Measurements from ENCODE around the gene CTNND2.

The CTNND2 gene

DNA sequence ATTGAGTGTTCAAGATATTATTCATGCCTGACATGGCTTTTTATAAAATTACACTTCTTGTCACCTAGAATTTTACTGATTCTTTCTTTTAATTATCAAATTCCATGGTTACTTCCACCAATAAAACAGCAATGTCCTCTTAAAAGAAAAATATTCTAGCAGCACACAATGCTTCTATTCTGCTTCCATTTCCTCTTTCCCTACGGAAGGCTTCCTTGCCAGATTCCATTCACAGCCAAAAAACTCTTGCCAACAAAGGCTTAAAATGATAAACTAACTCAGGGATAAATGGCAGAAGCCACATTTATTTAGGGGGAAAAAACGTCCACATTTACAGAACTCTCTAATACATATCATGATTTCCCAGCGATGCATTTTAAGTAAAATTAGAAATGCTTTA lies 111.6 kb downstream of the CTNND2 start:
- Histone ChIP-seq H3K4me3 (ENCODE audit: low read length) (no peak overlapping the region), H3K4me1 (ENCODE audit: insufficient read depth, low read length) (peaks cover 23% of the 10 kb centered on the region), H3K36me3 (ENCODE audit: insufficient read depth, low read length) (no peaks in the 10 kb centered on the region), H2AFZ (ENCODE audit: low read depth, low read length) (no peak overlapping the region), H3K27me3 (ENCODE audit: insufficient read depth, low read length) (no peaks in the 10 kb centered on the region), H3K9me3 (ENCODE audit: low read length) (peaks cover 2% of the 10 kb centered on the region)

DNA sequence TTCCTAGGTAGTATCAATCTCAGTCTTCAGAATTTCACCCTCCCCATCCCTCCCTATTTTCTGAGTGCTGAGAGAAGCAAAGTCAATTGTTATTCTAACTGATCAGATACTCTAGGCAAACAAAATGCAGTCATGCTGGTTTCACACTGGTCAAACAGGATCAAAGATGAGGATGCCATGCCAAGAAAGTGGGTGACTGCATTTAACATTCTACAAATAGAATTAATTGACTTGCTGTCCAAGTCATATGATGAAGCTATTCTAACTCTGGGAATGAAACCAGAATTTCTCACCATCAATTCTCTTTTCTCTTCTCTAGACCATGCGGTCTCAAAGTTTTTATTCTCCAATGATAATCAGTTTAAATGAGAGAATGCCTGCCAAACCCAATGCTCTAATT lies 112.5 kb downstream of the CTNND2 start:
- H3K4me3 ChIP-seq (ENCODE audit: low read length) = no peak overlapping the region
- no peaks in the 10 kb centered on the region for H3K27me3 ChIP-seq (ENCODE audit: insufficient read depth, low read length)
- H3K36me3 ChIP-seq (ENCODE audit: insufficient read depth, low read length) = no peaks in the 10 kb centered on the region
- H3K4me1 ChIP-seq (ENCODE audit: insufficient read depth, low read length) = peaks cover 23% of the 10 kb centered on the region
- H3K9me3 ChIP-seq (ENCODE audit: low read length) = peaks cover 2% of the 10 kb centered on the region
- no peak overlapping the region for H2AFZ ChIP-seq (ENCODE audit: low read depth, low read length)

GRCh38 chr5:11790201-11790600 lies 114.0 kb downstream of the CTNND2 start:
- Histone ChIP-seq H3K4me3 (ENCODE audit: low read length) (no peak overlapping the region), H3K4me1 (ENCODE audit: insufficient read depth, low read length) (peaks cover 19% of the 10 kb centered on the region), H2AFZ (ENCODE audit: low read depth, low read length) (no peak overlapping the region), H3K9me3 (ENCODE audit: low read length) (peaks cover 2% of the 10 kb centered on the region), H3K27me3 (ENCODE audit: insufficient read depth, low read length) (no peaks in the 10 kb centered on the region), H3K36me3 (ENCODE audit: insufficient read depth, low read length) (no peaks in the 10 kb centered on the region)

DNA sequence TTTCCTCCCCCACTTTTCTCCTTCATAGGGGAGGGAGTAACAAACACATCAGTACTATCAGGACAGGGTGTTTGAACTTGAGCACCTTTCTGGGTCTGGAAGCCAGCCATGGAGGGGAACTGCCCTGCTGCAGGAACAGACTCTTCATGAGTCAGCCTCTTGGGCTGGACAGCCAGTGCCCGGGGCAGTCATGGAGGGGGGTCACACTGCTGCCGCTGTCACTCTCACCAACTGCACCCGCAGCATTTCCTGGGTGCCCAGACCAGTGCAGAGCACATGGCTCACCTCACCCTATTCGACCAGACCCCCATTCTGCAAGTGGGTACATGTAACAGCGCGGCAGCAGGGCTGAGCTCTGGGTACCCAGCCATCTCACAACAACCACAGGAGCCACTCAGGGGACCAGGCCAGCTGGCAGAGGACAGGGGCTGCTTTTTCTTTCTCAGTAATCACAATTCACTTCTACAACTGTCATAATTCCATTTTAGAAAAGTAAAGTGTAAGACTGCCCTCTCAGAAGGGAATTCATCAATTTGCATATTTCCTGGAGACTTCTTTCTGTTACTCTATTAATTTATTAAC lies 118.4 kb downstream of the CTNND2 start:
- no peaks in the 10 kb centered on the region for H3K4me1 ChIP-seq (ENCODE audit: insufficient read depth, low read length)

GRCh38 chr5:11780641-11781345 lies 123.5 kb downstream of the CTNND2 start:
- Histone ChIP-seq H3K4me3 (ENCODE audit: low read length) (no peak overlapping the region), H3K36me3 (ENCODE audit: insufficient read depth, low read length) (no peaks in the 10 kb centered on the region), H2AFZ (ENCODE audit: low read depth, low read length) (no peak overlapping the region), H3K9me3 (ENCODE audit: low read length) (peaks cover 4% of the 10 kb centered on the region), H3K4me1 (ENCODE audit: insufficient read depth, low read length) (no peaks in the 10 kb centered on the region), H3K27me3 (ENCODE audit: insufficient read depth, low read length) (no peaks in the 10 kb centered on the region)

More for the DNA sequence above, 118.4 kb downstream of the CTNND2 start:
- Histone ChIP-seq H3K36me3 (ENCODE audit: insufficient read depth, low read length) (no peaks in the 10 kb centered on the region), H3K27me3 (ENCODE audit: insufficient read depth, low read length) (no peaks in the 10 kb centered on the region), H2AFZ (ENCODE audit: low read depth, low read length) (no peak overlapping the region), H3K9me3 (ENCODE audit: low read length) (peaks cover 5% of the 10 kb centered on the region), H3K4me3 (ENCODE audit: low read length) (no peak overlapping the region)

- Histone ChIP-seq H3K36me3 (ENCODE audit: insufficient read depth, low read length) (no peaks in the 10 kb centered on the region), H3K4me3 (ENCODE audit: low read length) (no peak overlapping the region)
Observed at GRCh38 chr5:11777096-11777495, 127.2 kb downstream of the CTNND2 start.

GRCh38 chr5:11770310-11770709 lies 133.9 kb downstream of the CTNND2 start:
- Histone ChIP-seq H2AFZ (ENCODE audit: low read depth, low read length) (no peak overlapping the region), H3K36me3 (ENCODE audit: insufficient read depth, low read length) (no peaks in the 10 kb centered on the region), H3K27me3 (ENCODE audit: insufficient read depth, low read length) (no peaks in the 10 kb centered on the region), H3K4me3 (ENCODE audit: low read length) (no peak overlapping the region), H3K4me1 (ENCODE audit: insufficient read depth, low read length) (peaks cover 2% of the 10 kb centered on the region), H3K9me3 (ENCODE audit: low read length) (no peaks in the 10 kb centered on the region)

More at GRCh38 chr5:11777096-11777495, 127.2 kb downstream of the CTNND2 start:
- Histone ChIP-seq H3K9me3 (ENCODE audit: low read length) (no peaks in the 10 kb centered on the region), H2AFZ (ENCODE audit: low read depth, low read length) (no peak overlapping the region), H3K27me3 (ENCODE audit: insufficient read depth, low read length) (no peaks in the 10 kb centered on the region), H3K4me1 (ENCODE audit: insufficient read depth, low read length) (peaks cover 2% of the 10 kb centered on the region)

- H3K9me3 ChIP-seq (ENCODE audit: low read length) = no peaks in the 10 kb centered on the region
- H3K36me3 ChIP-seq (ENCODE audit: insufficient read depth, low read length) = no peaks in the 10 kb centered on the region
- H3K27me3 ChIP-seq (ENCODE audit: insufficient read depth, low read length) = no peaks in the 10 kb centered on the region
- no peaks in the 10 kb centered on the region for H3K4me1 ChIP-seq (ENCODE audit: insufficient read depth, low read length)
- H2AFZ ChIP-seq (ENCODE audit: low read depth, low read length) = no peak overlapping the region
- H3K4me3 ChIP-seq (ENCODE audit: low read length) = no peak overlapping the region
Observed at GRCh38 chr5:11760934-11761603, 143.2 kb downstream of the CTNND2 start.

DNA sequence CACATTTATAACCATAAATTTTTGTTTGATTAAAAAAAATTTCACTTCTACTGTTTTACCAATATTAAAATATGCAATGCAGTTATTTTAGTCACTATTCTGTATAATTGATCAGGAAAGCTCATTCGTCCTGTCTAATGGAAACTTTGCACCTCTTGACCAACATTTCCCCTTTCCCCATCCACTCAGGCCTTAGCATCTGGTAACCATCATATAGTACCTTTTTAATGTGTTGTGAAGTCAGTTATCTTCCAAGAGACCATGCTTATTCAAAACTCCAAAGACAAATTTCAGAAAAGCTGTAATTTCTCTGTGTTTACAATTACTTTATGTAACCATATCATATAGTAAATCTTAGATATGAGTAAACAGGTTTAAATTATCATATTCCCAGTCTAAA lies 145.9 kb downstream of the CTNND2 start:
- Histone ChIP-seq H3K36me3 (ENCODE audit: insufficient read depth, low read length) (no peaks in the 10 kb centered on the region), H3K4me1 (ENCODE audit: insufficient read depth, low read length) (no peaks in the 10 kb centered on the region), H3K27me3 (ENCODE audit: insufficient read depth, low read length) (no peaks in the 10 kb centered on the region), H3K4me3 (ENCODE audit: low read length) (no peak overlapping the region), H3K9me3 (ENCODE audit: low read length) (no peaks in the 10 kb centered on the region), H2AFZ (ENCODE audit: low read depth, low read length) (no peak overlapping the region)

- Histone ChIP-seq H2AFZ (ENCODE audit: low read depth, low read length) (no peak overlapping the region), H3K4me3 (ENCODE audit: low read length) (no peak overlapping the region), H3K4me1 (ENCODE audit: insufficient read depth, low read length) (no peaks in the 10 kb centered on the region), H3K27me3 (ENCODE audit: insufficient read depth, low read length) (no peaks in the 10 kb centered on the region), H3K9me3 (ENCODE audit: low read length) (no peaks in the 10 kb centered on the region), H3K36me3 (ENCODE audit: insufficient read depth, low read length) (no peaks in the 10 kb centered on the region)
Observed at GRCh38 chr5:11757661-11758060, 146.6 kb downstream of the CTNND2 start.

DNA sequence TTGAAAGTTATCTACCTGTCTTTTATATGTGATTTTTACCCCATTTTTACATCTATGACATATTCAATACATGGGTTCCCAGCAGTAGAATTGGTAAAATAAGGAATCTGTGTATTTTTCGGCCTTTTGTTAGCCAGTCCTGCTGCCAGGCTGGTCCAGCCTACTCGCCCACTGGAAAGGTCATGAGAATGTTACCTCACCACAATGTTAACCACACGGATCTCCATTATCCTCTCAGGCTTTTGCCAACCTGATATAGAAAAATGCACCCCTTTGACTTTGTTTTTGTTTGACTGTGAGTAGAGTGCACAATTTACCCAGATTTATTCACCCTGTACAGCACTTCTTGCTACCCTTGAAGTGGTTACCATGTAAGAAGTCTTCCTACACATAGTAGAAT lies 167.2 kb downstream of the CTNND2 start:
- Histone ChIP-seq H3K9me3 (ENCODE audit: low read length) (no peaks in the 10 kb centered on the region), H2AFZ (ENCODE audit: low read depth, low read length) (no peak overlapping the region), H3K4me3 (ENCODE audit: low read length) (no peak overlapping the region), H3K27me3 (ENCODE audit: insufficient read depth, low read length) (no peaks in the 10 kb centered on the region), H3K36me3 (ENCODE audit: insufficient read depth, low read length) (no peaks in the 10 kb centered on the region), H3K4me1 (ENCODE audit: insufficient read depth, low read length) (peaks cover 7% of the 10 kb centered on the region)

- H3K27me3 ChIP-seq (ENCODE audit: insufficient read depth, low read length) = no peaks in the 10 kb centered on the region
- no peaks in the 10 kb centered on the region for H3K9me3 ChIP-seq (ENCODE audit: low read length)
- H3K4me3 ChIP-seq (ENCODE audit: low read length) = no peak overlapping the region
- peaks cover 7% of the 10 kb centered on the region for H3K4me1 ChIP-seq (ENCODE audit: insufficient read depth, low read length)
- H2AFZ ChIP-seq (ENCODE audit: low read depth, low read length) = no peak overlapping the region
- no peaks in the 10 kb centered on the region for H3K36me3 ChIP-seq (ENCODE audit: insufficient read depth, low read length)
Observed at GRCh38 chr5:11734369-11734768, 169.9 kb downstream of the CTNND2 start.

- Histone ChIP-seq H3K4me1 (ENCODE audit: insufficient read depth, low read length) (peaks cover 7% of the 10 kb centered on the region), H3K4me3 (ENCODE audit: low read length) (no peak overlapping the region), H3K36me3 (ENCODE audit: insufficient read depth, low read length) (no peaks in the 10 kb centered on the region), H3K9me3 (ENCODE audit: low read length) (no peaks in the 10 kb centered on the region), H2AFZ (ENCODE audit: low read depth, low read length) (no peak overlapping the region), H3K27me3 (ENCODE audit: insufficient read depth, low read length) (no peaks in the 10 kb centered on the region)
Observed at GRCh38 chr5:11733840-11734192, 170.4 kb downstream of the CTNND2 start.

All from neuron (in vitro differentiated cells).